NCI-H1436 (cell line): Measurements from ENCODE around the gene TAF15.
A peak's percentile ranks its signal among the peaks of the same experiment; 100 is the strongest.

ENCODE experiments used
- DNase-seq: peaks from one replicate; lab custom pipeline; 2025; lab: John Stamatoyannopoulos, UW

The TAF15 gene

DNA sequence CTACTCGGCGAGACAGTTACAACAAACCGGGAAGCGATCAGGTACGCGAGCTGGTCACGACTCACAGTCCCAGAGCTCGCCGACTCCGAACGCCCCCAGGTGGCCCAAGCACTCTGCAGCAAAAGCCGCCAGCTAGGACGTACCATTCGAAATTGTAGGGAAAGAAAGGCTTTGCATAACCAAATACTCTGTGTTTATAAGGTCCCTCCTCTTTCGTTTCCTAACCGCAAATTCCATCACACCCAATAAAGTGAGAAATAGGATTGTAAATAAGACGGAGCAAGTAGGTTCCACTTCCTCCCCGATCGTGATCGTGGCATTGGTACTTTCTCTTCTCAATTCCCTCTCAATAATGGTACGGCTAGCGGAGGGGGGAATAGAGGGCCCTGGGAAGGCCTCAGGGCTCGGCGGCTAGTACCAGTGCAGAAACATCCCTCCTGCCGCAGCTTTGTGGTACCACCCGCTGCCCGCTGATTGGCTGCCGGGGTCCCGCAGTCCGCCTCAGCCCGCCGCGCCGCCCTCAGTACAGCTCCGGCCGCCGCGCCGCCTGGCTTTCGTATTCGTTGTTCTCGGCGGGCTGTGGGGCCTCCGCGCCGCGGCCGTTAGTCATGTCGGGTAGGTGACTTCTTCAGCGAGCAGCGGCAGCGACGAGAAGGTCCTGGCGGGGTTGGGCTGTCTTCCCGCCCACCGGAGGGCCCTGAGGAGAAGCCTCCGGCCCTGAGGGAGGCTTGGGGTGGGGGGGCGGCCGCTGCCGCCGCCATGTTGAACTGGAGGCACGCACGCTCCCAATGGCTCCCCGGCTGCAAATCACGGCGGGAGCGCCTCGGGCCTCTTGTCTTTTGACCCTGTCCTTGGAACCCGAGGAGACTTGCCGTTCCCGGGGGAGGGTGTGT lies at the start of gene TAF15:
TSS of gene TAF15 (plus strand) at position 523 of the 893 bp plus-strand sequence. CDS start at position 609, 86 bp downstream.
- peak; percentile 99 for DNase-seq

DNA sequence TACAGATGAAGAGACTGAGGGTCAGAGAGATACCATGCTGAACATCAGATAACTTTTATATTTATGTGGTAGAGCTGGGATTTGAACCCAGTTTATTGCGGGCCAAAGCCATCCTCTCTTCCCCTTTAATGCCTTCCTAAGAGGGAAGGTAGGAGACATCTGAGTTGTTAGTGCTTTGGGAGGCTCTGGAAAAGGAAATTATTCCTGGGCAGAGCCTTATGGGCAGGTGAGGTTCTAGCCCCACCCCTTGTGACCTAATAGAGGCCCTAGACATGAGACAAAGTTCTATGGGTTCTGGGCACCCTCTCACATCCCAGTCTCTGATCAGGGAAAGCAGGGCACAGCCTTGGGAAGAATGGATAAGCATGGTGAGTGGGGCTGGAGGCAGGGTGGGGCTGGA lies 48.7 kb upstream of the TAF15 start, which contains the start of gene C17orf50:
TSS of gene C17orf50 (plus strand) at position 301 of the 400 bp plus-strand sequence. CDS start at position 356, 55 bp downstream.
- no peak for DNase-seq

DNA sequence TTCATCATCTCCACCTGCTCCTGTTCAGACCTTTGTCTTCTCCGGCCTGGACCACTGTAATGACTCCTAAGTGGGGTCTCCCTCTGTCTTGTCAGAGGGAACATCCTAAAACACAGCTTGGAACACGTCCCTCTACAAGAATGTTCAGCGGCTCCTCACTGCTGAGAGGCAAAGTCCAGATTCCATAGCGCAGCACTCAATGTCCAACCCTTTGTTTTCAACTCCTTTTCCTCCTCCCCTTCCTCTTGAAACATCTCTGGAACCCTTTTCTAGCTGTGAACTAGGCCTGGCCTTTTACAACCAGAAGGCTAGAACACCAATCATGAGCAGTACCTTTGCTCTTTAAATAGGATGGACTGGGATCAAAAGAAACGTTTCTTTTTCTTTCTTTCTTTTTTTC lies 47.7 kb upstream of the TAF15 start:
- DNase-seq = no peak

DNA sequence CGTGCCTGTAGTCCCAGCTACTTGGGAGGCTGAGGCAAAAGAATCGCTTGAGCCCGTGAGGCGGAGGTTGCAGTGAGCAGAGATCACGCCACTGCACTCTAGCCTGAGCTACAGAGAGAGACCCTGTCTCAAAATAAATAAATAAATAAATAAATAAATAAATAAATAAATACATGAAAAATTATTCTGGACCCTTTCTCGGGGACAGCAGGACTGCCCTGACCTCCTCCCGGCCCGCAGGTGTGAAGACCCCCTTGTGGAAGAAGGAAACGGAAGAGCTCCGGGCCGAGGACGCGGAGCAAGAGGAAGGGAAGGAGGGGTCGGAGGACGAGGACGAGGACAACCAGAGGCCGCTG lies 45.5 kb upstream of the TAF15 start:
- no peak for DNase-seq

DNA sequence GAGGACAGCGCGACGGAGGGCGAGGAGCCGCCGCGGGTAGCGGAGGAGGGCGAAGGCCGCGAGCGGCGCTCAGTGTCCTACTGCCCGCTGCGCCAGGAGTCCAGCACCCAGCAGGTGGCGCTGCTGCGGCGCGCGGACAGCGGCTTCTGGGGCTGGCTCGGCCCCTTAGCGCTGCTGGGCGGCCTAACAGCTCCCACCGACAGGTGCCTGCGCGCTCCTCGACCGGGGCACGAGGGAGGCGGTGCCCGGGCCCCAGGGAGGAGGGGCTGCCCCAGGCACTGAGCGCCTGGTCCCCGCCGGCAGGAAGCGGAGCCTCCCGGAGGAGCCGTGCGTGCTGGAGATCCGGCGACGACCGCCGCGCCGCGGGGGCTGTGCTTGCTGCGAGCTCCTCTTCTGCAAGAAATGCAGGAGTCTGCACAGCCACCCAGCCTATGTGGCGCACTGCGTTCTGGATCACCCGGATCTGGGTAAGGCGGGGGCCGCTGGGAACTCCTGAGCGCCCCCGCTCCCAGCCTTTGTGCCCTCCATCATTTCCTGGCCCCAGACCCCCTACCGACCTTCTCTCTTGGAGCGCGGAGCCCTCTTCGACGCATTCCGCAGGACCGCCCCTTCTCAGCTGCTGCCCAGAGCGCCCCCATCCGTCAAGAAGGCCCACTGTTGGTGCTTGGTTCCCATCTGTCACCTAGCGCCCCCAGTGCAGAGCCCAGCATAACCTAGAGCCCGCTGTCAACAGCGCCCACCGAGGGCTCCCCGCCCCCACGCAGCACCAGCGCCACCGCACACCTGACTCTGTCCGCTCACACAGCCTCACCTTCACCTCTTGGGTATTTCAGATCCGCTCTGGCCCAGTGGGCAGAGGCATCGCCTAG lies 44.9 kb upstream of the TAF15 start:
- DNase-seq = peak; percentile 92

DNA sequence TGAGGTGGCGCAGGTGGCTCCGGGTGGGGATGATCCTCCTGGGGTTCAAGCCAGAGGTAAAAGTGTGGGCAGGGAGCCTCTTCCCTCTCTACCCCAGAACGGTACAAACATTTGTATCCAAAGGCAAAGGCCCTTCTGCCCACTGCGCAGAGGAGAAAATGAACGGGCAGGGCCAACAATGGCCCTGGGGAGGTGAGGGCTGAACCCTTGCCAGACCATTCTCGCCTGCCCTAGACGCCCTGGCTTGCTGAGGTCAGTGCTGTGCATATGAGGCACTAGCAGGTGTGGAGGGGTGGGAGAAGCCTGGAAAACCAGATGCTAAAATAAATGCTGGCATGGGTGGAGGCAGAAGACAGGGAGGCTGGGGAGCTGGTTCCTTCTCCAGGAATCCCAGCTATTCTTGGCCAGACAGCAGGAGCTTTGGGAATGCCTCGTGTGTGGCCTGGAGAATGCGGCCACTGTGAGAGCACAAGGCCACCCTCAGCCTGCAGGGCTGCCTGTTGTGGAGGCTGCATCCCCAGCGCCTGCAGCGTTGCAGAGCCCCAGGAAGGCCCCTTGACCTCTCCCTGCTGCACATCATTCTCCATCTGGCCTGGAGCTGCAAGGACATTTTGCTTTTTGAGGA lies 44.1 kb upstream of the TAF15 start:
- DNase-seq = no peak

DNA sequence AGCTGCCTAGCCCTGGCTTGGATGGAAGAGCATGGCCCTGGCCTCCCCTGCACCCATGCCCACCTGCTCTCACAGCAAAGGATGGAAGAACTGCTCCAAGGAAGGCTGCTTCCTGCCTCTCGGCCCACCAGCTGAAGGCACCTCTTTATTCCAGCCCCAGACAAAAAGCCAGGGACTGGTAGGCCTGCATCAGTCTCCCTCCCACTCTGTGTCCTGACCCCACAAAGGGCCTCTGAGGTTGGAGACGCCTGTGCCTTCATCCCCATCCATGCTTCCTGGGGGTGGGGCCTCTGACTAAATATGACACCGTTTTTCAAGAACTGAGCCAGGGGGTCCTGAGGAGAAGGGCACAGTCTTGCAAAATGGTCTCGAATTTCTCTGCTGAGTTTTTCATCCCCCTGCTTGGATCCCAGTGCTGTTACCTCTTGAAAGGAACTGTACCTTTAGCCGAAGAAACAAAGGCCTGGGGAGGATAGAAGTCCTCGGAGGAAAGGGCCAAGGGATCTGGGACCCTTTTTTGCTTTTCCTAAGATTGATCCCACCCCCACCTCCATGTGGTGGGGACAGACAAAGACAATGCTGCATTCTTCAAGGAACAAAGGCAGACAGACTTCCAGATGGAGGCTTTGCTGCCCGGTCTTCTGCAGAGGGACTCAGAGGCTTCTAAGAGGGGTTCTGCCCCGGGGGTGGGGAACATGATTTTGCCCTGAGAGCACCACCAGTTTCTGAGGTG lies 43.4 kb upstream of the TAF15 start:
- no peak for DNase-seq

DNA sequence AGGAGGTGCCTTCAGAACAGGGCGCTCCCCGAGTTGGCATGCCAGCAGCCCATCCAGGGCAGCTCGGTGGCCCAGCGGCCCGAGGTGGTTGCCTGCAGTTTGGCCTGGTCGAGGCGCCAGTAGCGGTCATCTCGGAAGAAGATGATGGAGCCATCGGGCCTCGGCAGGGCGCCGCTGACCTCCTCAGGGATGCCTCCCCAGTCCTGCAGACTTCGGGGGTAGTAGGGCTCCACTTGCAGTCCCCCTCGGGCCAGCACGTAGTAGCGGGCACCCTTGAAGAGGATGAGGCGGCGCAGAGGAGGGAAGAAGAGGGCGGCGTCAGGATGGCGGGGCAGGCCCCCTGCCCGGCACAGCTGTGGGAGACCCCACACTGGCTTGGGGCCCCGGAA lies 42.8 kb upstream of the TAF15 start:
- DNase-seq = no peak

DNA sequence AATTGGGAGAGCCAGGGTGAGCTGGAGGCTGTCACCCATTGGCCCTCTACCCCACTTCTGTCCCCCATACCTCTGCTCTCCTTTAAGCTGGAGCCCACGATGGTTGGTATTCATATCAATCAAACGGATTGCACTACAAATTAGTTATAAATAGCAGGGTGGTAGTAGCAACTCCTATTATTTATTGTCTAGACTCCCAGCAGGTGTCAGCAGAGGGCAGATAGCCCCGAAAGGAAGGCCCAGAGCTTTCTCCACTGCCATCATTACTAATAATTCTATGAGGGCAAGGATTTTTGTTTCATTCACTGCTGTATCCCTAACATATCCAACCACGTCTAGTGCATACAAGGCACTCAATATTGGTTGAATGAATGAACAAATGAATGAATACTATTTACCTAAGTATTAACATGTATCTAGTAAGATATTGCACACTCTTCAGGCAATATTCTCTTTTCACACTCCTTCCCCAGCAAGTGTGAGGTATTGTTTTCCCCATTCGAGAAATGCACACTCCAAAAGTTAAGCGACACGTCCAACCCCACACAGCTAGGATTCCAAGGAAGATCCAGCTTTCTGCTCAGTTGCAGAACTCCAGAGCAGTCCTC lies 42.3 kb upstream of the TAF15 start:
- peak; percentile 13 for DNase-seq

DNA sequence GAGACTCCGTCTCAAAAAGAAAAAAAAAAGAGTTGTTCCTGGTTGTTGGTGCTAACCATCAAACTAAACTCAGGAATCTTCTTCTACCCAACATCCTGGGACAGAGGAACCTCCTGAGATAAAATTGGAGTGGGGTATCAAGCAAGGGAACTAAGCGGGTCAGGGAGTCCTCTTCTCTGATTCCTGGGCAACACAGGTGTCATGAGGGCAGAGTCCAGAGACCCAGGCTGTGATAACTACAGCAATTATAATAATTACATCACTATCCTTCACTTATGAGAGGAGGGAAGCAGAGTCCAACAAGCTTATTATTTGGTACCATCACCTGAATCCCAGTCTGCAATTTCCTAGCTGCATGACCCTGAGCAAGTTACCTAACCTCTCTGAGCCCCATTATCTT lies 40.5 kb upstream of the TAF15 start:
- DNase-seq = no peak

DNA sequence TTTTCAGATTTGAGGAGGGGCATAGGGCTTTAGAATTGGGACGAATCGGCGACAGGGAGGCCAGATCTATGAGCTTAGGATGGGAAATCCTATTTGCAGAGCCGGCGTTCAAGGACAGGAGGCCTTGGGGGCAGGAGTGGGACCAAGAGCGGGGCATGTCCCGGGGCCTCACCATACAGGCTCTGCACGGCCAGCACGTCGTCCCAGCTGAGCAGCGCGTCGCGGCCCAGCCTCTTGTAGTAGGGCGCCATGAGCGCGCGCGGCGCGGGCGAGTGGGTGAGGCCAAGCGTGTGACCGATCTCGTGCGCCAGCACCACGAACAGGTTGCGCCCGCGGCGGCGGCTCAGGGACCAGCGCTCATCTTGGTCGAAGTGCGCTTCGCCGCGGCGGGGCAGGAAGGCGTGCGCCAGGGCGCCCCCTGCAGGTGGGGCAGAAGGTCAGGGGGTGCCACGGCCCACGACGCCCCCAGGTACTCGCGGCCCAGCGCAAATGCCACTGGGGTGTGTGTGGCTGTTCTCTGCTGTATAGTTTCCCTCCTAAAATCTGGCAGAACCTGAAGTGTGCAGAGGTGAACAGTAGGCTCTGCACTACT lies 39.3 kb upstream of the TAF15 start:
- no peak for DNase-seq

DNA sequence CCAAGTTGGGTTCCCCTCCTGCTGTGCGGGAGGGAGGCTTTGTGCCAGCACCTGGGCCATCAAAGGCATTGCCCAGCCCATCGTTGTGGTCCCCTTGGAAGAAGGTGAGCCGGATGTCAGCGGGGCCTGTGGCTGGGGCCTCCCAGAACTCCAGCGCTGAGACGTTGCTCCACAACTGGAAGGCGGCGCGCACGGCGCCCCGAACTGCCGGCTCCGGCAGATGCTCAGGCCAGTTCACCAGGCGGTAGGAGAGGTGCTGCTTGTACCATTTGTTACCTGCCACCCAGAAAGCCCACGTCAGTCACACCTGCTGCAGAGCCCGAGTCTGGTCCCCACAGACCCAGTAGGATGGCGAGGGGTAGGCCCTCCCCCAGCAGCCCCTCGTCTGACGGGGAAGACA lies 36.2 kb upstream of the TAF15 start:
- DNase-seq = no peak

DNA sequence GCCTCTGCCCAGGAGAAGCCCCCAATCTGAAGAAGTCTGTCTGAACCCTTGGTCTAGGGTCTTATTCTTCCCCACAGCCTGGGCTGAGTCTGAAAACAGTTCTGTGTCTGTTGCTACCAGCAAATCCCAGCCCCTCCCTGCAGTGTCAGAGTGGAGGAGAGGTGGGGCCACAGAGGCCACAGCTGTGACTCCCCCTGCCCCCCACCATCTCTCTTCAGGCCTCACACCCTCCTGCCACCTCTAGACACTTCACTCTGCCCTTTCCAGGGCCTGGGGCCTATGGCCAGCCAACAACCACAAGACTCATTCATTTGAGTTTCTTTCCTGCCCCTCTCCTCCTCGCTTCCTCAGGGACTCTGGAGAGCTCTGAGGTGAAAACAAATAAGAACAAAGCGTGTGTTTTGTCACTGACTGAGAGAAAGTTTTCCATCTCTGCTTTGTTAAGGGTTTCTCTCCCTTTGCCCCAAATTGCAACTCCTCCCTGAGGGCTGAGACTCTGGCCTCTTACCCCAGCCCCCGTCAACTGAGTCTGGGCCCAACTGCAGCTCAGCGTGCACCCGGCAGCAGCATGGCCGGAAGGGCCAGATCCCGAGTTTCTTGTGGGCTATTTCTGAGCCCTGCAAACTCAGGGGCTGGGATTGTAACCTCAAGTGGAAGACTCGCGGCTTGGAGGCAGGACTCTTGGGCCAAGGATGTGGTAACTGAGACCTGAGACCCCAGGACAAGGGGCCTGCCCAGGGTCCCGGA lies 35.4 kb upstream of the TAF15 start:
- DNase-seq = no peak

DNA sequence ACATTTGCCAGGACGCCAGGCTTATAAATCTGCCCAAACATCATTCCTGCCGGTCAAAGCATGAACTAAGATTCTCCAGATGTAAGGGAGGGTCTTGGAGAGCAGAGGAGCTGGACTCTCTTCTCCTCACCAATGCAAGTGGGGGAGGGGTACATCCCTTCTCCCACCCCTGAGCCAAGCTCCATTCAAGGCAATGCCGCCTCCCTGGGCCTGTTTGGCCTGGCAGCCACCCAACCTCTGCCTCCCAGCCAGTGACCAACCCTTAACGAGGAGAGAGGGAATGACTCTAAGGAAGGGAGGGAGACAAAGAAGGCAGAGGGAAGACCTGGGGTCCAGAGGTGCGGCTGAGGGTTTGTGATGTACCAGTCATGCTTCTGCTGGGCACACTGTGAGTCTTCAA lies 34.8 kb upstream of the TAF15 start:
- DNase-seq = no peak

DNA sequence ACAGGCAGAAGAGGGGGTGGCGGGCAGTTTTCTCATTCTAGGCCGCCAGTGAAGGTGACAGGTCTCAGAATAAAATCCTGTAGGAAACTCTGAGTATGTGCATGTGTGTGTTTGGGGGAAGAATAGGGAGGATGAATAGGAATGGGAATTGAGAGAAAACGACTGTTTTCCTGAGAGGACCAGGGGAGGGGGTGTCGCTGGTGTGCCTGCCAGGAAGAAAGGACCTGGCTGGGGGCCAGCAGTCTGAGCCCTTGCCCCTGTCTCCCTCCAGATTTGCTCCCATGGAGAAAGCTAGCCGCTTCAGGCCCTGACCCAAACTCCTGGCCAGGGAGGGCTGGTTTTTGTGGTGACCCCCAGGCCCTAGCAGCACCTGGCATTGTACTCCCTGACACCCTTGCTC lies 34.2 kb upstream of the TAF15 start:
- no peak for DNase-seq

DNA sequence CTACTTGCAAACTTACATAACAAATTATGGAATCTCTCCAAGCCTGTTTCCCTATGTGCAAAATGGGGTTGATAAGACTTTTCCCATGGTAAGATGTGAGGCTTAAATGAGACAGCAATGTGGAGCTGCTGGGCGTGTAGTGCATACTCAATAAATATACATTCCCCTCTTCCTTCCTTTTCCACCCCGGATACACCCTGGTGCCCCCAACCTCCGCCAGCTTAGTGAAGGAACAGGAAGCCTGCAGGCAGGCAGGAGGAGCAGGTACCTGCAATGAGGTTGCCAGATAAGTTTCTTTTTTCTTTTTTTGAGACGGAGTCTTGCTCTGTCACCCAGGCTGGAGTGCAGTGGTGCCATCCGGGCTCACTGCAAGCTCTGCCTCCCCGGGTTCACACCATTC lies 33.7 kb upstream of the TAF15 start:
- DNase-seq = no peak

DNA sequence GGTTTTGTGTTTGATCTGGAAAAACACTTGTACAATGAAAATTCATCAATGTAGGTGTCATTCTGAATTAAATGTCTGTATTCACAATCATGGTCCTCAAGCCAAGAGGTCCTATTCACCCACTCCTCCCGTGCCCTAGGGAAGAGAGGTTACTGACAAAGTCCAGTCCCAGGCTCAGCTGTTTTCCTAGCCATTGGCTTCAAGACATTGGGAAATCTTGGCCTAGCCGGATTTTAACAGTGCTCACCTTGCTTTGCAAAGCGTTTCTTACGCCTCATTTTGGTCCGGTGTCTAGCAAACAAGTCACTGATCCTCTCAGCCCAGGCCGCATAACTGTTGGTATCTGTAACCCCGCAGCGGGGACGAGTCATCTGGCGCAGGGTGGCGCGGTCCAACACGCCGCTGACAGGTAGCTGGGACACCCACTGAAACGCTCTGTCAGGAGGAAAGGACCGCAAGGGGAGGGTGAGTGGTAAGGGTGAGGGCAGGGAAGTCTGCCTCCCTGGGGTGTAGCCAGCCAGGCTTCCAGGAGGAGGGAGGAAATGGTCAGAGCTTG lies 30.6 kb upstream of the TAF15 start:
- DNase-seq = no peak

DNA sequence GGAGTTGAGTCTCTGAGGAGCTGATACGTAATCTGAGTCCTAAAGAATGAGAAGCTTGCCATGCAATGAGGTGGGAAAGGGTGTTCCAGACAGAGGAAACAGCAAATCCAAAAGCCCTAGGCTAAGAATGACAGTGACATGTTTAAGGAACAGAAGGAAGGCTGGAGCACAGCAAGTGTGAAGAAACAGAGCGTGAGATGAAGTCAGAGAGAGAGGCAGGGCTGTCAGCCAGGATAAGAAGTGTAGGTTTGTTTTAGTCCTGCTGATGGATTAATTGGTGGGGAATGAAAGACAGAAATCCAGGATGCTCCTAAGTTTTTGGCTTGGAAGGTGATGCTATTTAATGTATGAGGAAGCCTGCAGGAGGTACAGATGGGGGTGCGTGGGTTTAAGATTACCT lies 28.3 kb upstream of the TAF15 start:
- DNase-seq = no peak

DNA sequence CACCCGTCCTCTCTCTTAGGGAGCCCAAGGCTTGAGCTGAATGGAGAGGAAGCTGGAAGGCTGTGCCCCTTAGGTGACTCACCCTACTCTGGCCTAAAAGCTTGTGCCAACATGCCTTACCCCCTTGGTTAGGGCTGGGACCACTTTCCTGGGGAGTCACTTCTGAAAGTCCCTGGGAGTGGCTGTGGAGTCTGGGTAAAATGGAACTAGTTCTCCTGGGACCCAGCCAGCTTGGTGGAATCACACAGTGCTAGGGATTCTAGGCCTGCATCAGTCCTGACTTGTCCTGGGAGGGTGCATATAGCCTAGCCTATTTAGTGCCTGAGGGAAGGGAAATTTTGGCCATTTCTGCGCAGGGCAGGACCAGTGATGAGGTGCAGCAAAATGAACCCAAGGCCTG lies 24.4 kb upstream of the TAF15 start:
- DNase-seq = no peak

DNA sequence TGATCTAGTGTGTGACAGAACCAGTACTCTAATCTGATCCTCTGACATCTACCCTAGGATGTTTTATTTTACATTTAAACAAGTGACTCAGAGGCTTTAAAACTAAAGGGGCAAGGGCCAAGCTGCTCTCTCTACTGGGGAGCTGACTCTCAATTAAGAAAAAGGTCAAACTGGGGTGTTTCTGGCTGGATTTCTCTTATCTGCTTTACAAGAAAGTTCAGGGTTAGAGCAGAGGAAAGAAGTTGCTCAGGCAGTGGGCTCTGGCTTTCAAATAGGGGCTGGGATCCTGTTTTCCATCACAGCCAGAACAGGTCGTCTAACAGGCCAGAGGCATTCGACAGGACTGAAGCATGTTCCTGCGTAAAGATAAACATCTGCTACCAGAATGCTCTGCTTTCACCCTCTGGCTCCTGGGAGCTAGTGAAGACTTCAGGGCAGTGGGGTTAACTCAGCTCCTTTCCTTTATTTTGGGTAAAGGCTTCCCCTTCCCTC lies 22.3 kb upstream of the TAF15 start:
- no peak for DNase-seq
